HUES64 (cell line): ENCODE measurements around the gene DEUP1.
A peak's percentile ranks its signal among the peaks of the same experiment; 100 is the strongest.

Experiments used
- H3K27ac ChIP-seq: 2 replicates; pipeline ENCODE4 v1.7.0; 2013; ENCODE audit warnings: low read depth, low read length, inconsistent platforms
- H3K27me3 ChIP-seq: 2 replicates; pipeline ENCODE4 v1.6.1; 2013; ENCODE audit warnings: mild to moderate bottlenecking, low read length; ENCODE audit not compliant: insufficient read depth
- H3K36me3 ChIP-seq: 2 replicates; pipeline ENCODE4 v1.6.1; 2013; ENCODE audit warnings: mild to moderate bottlenecking, low read length; ENCODE audit not compliant: insufficient read depth
- H3K4me1 ChIP-seq: 2 replicates; pipeline ENCODE4 v1.6.1; 2013; ENCODE audit warnings: mild to moderate bottlenecking, low read length, moderate library complexity; ENCODE audit not compliant: insufficient read depth
- H3K4me3 ChIP-seq: 2 replicates; pipeline ENCODE4 v1.5.1; 2013; ENCODE audit warnings: mild to moderate bottlenecking, low read length, moderate library complexity
- H3K9ac ChIP-seq: 2 replicates; pipeline ENCODE4 v1.6.1; 2013; ENCODE audit warnings: mild to moderate bottlenecking, low read depth, low read length
- H3K9me3 ChIP-seq: 2 replicates; pipeline ENCODE4 v1.6.1; 2013; ENCODE audit warnings: low read depth, low read length; ENCODE audit not compliant: insufficient read depth
- WGBS: fragments of 150-250, 120-280 bp; methylation state at CpG from one replicate; pipeline ENCODE4 v1.1.7; 2013; ENCODE audit warnings: missing lambda C conversion rate; 5-methylcytosine and 5-hydroxymethylcytosine counted together

The DEUP1 gene

DNA sequence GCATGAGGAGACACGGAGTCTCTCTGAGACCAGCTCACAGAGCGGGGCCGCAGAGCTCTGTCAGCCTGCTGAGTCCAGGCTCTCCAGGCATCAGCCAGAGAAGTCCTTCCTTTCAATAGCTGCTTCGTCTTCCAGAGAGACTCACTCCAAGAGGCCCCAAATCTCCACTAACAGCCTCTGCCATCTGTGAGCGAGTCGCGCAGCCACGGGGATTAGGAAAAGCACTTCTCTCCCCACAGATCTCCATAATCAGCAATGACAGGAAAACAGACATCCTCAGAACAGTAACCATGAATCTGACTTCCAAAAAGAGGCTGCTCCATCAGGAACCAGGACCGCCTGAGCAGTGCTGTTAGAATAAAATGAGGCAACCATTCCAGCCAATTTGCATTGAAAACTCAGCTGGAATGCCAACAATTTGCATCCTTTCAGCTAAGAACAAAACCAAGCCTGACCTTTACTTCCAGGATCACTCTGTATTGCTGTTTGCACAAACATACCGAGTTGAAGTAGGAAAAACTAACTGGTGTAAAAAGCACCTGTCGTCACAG is 147.2 kb downstream of the DEUP1 start:
- Histone ChIP-seq H3K4me3 (peak overlapping the region; percentile 28), H3K36me3 (peaks cover 5% of the 10 kb centered on the region; the same call in 1 of the 2 replicates), H3K27me3 (no peaks in the 10 kb centered on the region), H3K9ac (peak overlapping the region; percentile 52; the same call in 1 of the 2 replicates), H3K9me3 (peaks cover 9% of the 10 kb centered on the region), H3K27ac (peak overlapping the region; percentile 87), H3K4me1 (peaks cover 23% of the 10 kb centered on the region)
- WGBS = 28% methylated on average over 11 of the region's 11 CpGs

GRCh38 chr11:93478841-93479240 is 148.3 kb downstream of the DEUP1 start:
- H3K27me3 ChIP-seq = no peaks in the 10 kb centered on the region
- peak overlapping the region; percentile 87; the same call in 1 of the 2 replicates for H3K27ac ChIP-seq
- no peak overlapping the region for H3K4me3 ChIP-seq
- H3K9me3 ChIP-seq = peaks cover 9% of the 10 kb centered on the region
- H3K9ac ChIP-seq = 0 out of 2 replicates have a peak overlapping the region, but pooled peaks have one; percentile 52
- 91% methylated on average over 19 of the region's 19 CpGs for whole genome bisulfite sequencing
- peaks cover 5% of the 10 kb centered on the region; the same call in 1 of the 2 replicates for H3K36me3 ChIP-seq
- peaks cover 23% of the 10 kb centered on the region for H3K4me1 ChIP-seq

GRCh38 chr11:93480256-93480655 is 149.7 kb downstream of the DEUP1 start:
- 94% methylated on average over 6 of the region's 6 CpGs for WGBS
- H3K36me3 ChIP-seq = peaks cover 2% of the 10 kb centered on the region; the same call in 1 of the 2 replicates
- peaks cover 23% of the 10 kb centered on the region for H3K4me1 ChIP-seq
- peaks cover under 1% of the 10 kb centered on the region; the same call in 1 of the 2 replicates for H3K9me3 ChIP-seq
- no peaks in the 10 kb centered on the region for H3K27me3 ChIP-seq
- no peak overlapping the region for H3K4me3 ChIP-seq
- H3K9ac ChIP-seq = no peak overlapping the region
- no peak overlapping the region for H3K27ac ChIP-seq

DNA sequence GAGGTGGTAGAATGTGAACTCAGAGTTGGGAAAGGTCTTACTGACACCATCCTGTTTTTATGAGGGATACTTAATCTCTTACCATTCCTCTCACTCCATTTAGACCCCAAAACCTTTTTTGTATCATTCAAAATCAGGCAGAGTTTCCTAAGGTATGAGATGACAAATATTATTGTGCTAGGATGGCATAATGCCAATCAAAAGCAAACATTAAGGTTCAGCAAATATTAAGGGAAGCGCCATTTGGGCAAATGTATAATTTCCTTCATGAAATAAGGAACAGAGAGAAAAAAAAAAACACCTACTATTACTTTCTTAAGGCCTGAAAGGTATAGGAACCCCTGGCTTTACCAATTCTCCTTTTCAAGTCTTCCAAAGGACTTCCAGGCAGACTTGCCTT is 150.2 kb downstream of the DEUP1 start:
- no CpG with 5 or more reads among the region's 1 CpG for WGBS
- H3K9me3 ChIP-seq = no peaks in the 10 kb centered on the region
- no peaks in the 10 kb centered on the region for H3K27me3 ChIP-seq
- H3K4me3 ChIP-seq = no peak overlapping the region
- no peak overlapping the region for H3K27ac ChIP-seq
- H3K4me1 ChIP-seq = peaks cover 23% of the 10 kb centered on the region
- 0 out of 2 replicates have a peak, but pooled peaks cover 3% of the 10 kb centered on the region for H3K36me3 ChIP-seq
- no peak overlapping the region for H3K9ac ChIP-seq

- Histone ChIP-seq H3K9me3 (no peaks in the 10 kb centered on the region), H3K9ac (no peak overlapping the region), H3K36me3 (0 out of 2 replicates have a peak, but pooled peaks cover 3% of the 10 kb centered on the region), H3K27ac (no peak overlapping the region), H3K4me3 (no peak overlapping the region), H3K4me1 (peaks cover 23% of the 10 kb centered on the region), H3K27me3 (no peaks in the 10 kb centered on the region)
- WGBS = 94% methylated on average over 16 of the region's 16 CpGs
These were observed 150.7 kb downstream of the DEUP1 start for GRCh38 chr11:93481279-93481678.

DNA sequence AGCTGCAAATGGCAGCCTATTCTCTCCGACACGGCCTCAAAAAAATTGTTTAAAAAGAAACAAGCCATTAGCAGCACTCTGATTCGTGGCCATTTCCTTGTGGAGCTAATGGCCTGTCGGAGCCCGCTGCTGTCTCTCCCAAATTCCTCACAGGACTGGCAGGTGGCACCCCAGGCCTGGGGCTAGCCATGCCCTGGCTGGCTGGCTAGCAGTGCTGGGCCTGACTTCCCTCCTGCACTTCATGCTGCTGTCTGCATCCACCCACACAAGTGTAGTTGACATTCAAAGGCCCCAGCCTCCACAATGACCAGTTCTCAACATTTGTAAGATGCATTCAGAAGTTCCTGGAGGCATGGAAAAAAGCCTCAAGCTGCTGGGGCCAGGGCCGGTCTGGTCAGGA is 151.2 kb downstream of the DEUP1 start:
- Histone ChIP-seq H3K9ac (no peak overlapping the region), H3K36me3 (0 out of 2 replicates have a peak, but pooled peaks cover 3% of the 10 kb centered on the region), H3K27me3 (no peaks in the 10 kb centered on the region), H3K27ac (no peak overlapping the region), H3K4me1 (peaks cover 23% of the 10 kb centered on the region), H3K9me3 (no peaks in the 10 kb centered on the region), H3K4me3 (no peak overlapping the region)
- WGBS = 92% methylated on average over 6 of the region's 6 CpGs

DNA sequence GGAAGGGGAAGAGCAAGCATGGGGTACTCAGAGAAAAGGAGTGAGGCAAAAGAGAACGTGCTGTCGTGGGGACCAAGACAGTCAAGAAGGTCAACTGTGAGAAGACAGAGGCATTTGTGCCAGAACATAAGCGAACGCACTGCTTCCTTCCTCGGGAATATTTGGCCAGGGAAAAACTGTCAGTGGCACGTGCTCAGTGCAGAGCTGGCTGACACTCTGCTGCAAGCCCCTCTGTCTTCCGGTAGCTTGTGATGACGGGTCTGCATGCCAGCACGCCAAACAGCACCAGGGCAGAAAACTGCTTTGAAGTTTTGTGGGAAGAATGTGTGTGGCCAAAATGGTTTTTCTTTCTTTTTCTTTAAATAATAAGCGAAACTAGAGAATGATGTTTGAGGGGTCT is 152.0 kb downstream of the DEUP1 start:
- H3K4me3 ChIP-seq = no peak overlapping the region
- no peaks in the 10 kb centered on the region for H3K9me3 ChIP-seq
- H3K27ac ChIP-seq = no peak overlapping the region
- WGBS = 85% methylated on average over 10 of the region's 10 CpGs
- H3K36me3 ChIP-seq = 0 out of 2 replicates have a peak, but pooled peaks cover 3% of the 10 kb centered on the region
- no peak overlapping the region for H3K9ac ChIP-seq
- H3K27me3 ChIP-seq = no peaks in the 10 kb centered on the region
- peaks cover 23% of the 10 kb centered on the region for H3K4me1 ChIP-seq

DNA sequence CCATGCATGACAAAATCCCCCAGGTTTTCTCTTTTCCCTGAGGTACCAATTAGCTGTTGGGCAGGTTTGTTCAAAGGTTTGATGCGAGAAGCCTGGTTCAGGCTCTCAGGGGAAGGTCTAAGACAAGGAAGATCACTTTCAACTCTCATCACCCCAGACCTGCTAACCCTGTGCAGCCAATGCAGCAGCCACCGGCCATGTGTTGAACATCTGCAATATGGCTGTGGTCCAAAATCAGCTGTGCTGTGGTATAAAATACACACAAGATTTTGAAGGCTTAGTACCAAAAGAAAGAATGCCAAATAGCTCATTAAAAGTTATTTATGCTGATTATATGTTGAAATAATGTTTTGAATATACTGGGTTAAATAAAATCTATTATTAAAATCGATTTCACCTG is 154.2 kb downstream of the DEUP1 start:
- Histone ChIP-seq H3K4me1 (peaks cover 25% of the 10 kb centered on the region), H3K36me3 (0 out of 2 replicates have a peak, but pooled peaks cover 3% of the 10 kb centered on the region), H3K27me3 (no peaks in the 10 kb centered on the region), H3K27ac (no peak overlapping the region), H3K4me3 (no peak overlapping the region), H3K9ac (no peak overlapping the region), H3K9me3 (no peaks in the 10 kb centered on the region)
- WGBS = 92% methylated on average over 3 of the region's 3 CpGs

DNA sequence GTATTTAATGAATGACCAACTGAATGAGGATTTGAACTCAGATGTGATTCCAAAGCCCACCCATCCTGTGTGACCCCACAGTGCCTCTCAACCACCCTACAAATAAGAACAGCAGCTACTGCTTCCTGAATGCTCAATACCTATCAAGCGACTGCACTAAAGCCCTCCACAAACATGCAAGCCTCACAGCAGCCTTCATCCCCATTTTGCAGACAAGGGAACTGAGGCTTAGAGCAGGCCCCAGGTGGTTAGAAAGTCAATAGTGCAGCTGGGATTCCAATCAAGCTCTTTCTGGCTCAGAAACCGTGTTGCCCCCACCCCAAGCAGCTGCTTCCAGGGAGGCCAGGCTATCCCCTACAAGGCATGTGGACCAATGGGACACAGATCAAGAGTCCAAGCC is 155.4 kb downstream of the DEUP1 start:
- 81% methylated on average over 2 of the region's 2 CpGs for WGBS
- Histone ChIP-seq H3K9me3 (no peaks in the 10 kb centered on the region), H3K4me3 (no peak overlapping the region), H3K9ac (no peak overlapping the region), H3K4me1 (peaks cover 38% of the 10 kb centered on the region), H3K27me3 (no peaks in the 10 kb centered on the region), H3K27ac (no peak overlapping the region), H3K36me3 (0 out of 2 replicates have a peak, but pooled peaks cover 3% of the 10 kb centered on the region)

- peaks cover 3% of the 10 kb centered on the region; the same call in 1 of the 2 replicates for H3K36me3 ChIP-seq
- H3K9ac ChIP-seq = no peak overlapping the region
- no peaks in the 10 kb centered on the region for H3K9me3 ChIP-seq
- no peak overlapping the region for H3K4me3 ChIP-seq
- WGBS = 73% methylated on average over 6 of the region's 7 CpGs
- no peak overlapping the region for H3K27ac ChIP-seq
- peaks cover 48% of the 10 kb centered on the region for H3K4me1 ChIP-seq
- H3K27me3 ChIP-seq = no peaks in the 10 kb centered on the region
These were observed 156.5 kb downstream of the DEUP1 start for GRCh38 chr11:93487032-93487483.
